Smooth muscle cell (in vitro differentiated cells): ENCODE data around the gene SHH. TPM values are rescaled to one million over a fixed set of nuclear protein-coding genes. Genes with fewer than 3 reads are reported as not detected.

Experiments used
- DNase-seq: peaks from one replicate; lab custom pipeline; 2025; ENCODE audit not compliant: unreplicated experiment; lab: John Stamatoyannopoulos, UW
- H2AFZ ChIP-seq: fragments of 200-600 bp; sonication (generic); 2 replicates; pipeline ENCODE4 v1.6.0; 2016; ENCODE audit warnings: antibody characterized with exemption, low read depth, mild to moderate bottlenecking
- H3F3A ChIP-seq: fragments of 200-600 bp; sonication (generic); 2 replicates; pipeline ENCODE4 v1.6.0; 2017; ENCODE audit warnings: antibody characterized with exemption, low read depth
- H3K27ac ChIP-seq: fragments of 200-600 bp; sonication (generic); 2 replicates; pipeline ENCODE4 v1.5.1; 2016; ENCODE audit warnings: low read depth, mild to moderate bottlenecking
- H3K27me3 ChIP-seq: fragments of 200-600 bp; sonication (generic); 2 replicates; pipeline ENCODE4 v1.6.1; 2016; ENCODE audit warnings: low read depth, mild to moderate bottlenecking
- H3K36me3 ChIP-seq: fragments of 200-600 bp; sonication (generic); 2 replicates; pipeline ENCODE4 v1.5.1; 2016; ENCODE audit warnings: low read depth
- H3K4me1 ChIP-seq: fragments of 200-600 bp; sonication (generic); 2 replicates; pipeline ENCODE4 v1.5.1; 2016; ENCODE audit warnings: low read depth
- H3K4me2 ChIP-seq: fragments of 200-600 bp; sonication (generic); 2 replicates; pipeline ENCODE4 v1.6.0; 2016; ENCODE audit warnings: mild to moderate bottlenecking
- H3K4me3 ChIP-seq: fragments of 200-600 bp; sonication (generic); 2 replicates; pipeline ENCODE4 v1.5.1; 2016; ENCODE audit warnings: mild to moderate bottlenecking
- H3K79me2 ChIP-seq: fragments of 200-600 bp; sonication (generic); 2 replicates; pipeline ENCODE4 v1.6.0; 2016; ENCODE audit warnings: low read depth, mild to moderate bottlenecking
- H3K9ac ChIP-seq: fragments of 200-600 bp; sonication (generic); 2 replicates; pipeline ENCODE4 v1.6.0; 2016; ENCODE audit warnings: low read depth
- H3K9me3 ChIP-seq: fragments of 200-600 bp; sonication (generic); replicated peaks from 2 replicates; pipeline ENCODE4 v1.5.1; 2016; ENCODE audit warnings: low read depth
- H4K20me1 ChIP-seq: fragments of 200-600 bp; sonication (generic); 2 replicates; pipeline ENCODE4 v1.6.0; 2016; ENCODE audit warnings: low read depth
- WGBS: methylation state at CpG from one replicate; pipeline ENCODE4 v1.1.7; 2016; ENCODE audit warnings: low lambda C conversion rate; 5-methylcytosine and 5-hydroxymethylcytosine counted together
- polyA plus RNA-seq: library from polyadenylated mRNA; unstranded; fragments of >200 nt; fragmentation: Nextera tagmentation; extraction: Ambion mirVana; gene quantifications from 2 replicates; pipeline ENCODE4 v1.2.1, GENCODE V29; 2016
- total RNA-seq: library from RNA; depleted of rRNA; stranded (reverse); fragments of >200 nt; gene quantifications from 2 replicates; pipeline ENCODE4 v1.2.3, GENCODE V29; 2014
- TF ChIP-seq, protein P1 (sequence below): fragments of 200-600 bp; sonication (generic); IDR thresholded peaks from 2 replicates; pipeline ENCODE4 v1.5.1; 2017; ENCODE audit warnings: borderline replicate concordance, mild to moderate bottlenecking, antibody characterized with exemption; ENCODE audit not compliant: insufficient read depth, poor library complexity, severe bottlenecking

The SHH gene
- total and polyA plus RNA-seq, 2 experiments from 2014 or later: not detected

- no peak overlapping the region for H3K9ac ChIP-seq
Observed at GRCh38 chr7:155766966-155767916, 45.0 kb downstream of the SHH start.

DNA sequence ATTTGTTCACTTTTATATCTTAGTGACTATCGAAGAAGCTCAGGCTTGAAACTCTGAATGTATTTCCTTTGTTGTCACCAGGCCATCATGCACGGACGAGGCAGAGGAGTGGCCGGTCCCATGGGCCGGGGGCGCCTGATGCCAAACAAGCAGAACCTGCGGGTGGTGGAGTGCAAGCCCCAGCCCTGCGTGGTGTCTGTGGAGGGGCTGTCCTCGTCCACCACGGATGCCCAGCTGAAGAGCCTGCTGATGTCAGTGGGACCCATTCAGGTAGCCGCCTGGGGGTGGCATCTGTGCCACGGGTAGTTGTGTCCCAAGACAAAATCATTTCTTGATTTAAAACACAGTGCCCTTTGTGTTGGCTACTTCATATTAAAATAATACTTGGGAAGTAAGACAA lies 45.9 kb downstream of the SHH start:
- H3K36me3 ChIP-seq: no peaks in the 10 kb centered on the region
- H2AFZ ChIP-seq: no peak overlapping the region
- H3K4me1 ChIP-seq: no peaks in the 10 kb centered on the region
- peaks cover 5% of the 10 kb centered on the region for H3F3A ChIP-seq
- H3K9me3 ChIP-seq: no peaks in the 10 kb centered on the region
- no peaks in the 10 kb centered on the region for H3K27me3 ChIP-seq
- no peak overlapping the region for H3K9ac ChIP-seq
- H4K20me1 ChIP-seq: peaks cover 85% of the 10 kb centered on the region
- peaks cover 9% of the 10 kb centered on the region for H3K79me2 ChIP-seq
- H3K4me2 ChIP-seq: no peak overlapping the region
- TF ChIP-seq, protein P1, sequence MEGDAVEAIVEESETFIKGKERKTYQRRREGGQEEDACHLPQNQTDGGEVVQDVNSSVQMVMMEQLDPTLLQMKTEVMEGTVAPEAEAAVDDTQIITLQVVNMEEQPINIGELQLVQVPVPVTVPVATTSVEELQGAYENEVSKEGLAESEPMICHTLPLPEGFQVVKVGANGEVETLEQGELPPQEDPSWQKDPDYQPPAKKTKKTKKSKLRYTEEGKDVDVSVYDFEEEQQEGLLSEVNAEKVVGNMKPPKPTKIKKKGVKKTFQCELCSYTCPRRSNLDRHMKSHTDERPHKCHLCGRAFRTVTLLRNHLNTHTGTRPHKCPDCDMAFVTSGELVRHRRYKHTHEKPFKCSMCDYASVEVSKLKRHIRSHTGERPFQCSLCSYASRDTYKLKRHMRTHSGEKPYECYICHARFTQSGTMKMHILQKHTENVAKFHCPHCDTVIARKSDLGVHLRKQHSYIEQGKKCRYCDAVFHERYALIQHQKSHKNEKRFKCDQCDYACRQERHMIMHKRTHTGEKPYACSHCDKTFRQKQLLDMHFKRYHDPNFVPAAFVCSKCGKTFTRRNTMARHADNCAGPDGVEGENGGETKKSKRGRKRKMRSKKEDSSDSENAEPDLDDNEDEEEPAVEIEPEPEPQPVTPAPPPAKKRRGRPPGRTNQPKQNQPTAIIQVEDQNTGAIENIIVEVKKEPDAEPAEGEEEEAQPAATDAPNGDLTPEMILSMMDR: no peak
- 95% methylated on average over 12 of the region's 12 CpGs for WGBS
- no peak overlapping the region for H3K27ac ChIP-seq
- no peak overlapping the region for H3K4me3 ChIP-seq
- no peak for DNase-seq

More at GRCh38 chr7:155766966-155767916, 45.0 kb downstream of the SHH start:
- Histone ChIP-seq H4K20me1 (peaks cover 80% of the 10 kb centered on the region), H3K9me3 (no peaks in the 10 kb centered on the region), H3K4me1 (no peaks in the 10 kb centered on the region), H3K27ac (no peak overlapping the region), H3K27me3 (no peaks in the 10 kb centered on the region), H3K79me2 (peaks cover 3% of the 10 kb centered on the region), H2AFZ (no peak overlapping the region), H3K36me3 (no peaks in the 10 kb centered on the region), H3F3A (peaks cover 5% of the 10 kb centered on the region), H3K4me3 (no peak overlapping the region), H3K4me2 (no peak overlapping the region)
- no peak for DNase-seq
- TF ChIP-seq, protein P1: no peak
- WGBS: 96% methylated on average over 12 of the region's 12 CpGs

DNA sequence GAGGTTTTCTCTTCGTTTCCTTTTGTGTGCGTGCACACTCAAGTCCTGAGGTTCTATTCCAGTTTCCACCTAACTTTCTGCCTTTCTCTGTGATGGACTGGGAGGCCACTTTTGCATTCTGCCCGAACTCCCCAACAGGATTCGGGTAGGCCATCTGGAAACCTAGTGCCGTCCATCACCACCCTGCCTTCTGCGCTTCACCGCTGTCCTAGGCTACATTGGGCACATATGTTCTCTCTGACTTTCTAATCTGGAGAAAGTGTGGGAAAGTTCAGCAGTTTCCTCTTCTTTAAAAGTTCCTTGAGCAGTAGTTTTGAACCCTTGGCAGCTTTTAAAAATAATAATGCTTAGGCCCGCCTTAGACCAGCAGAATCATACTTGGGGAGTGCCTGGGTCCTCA lies 46.8 kb downstream of the SHH start:
- no peak overlapping the region for H3K4me2 ChIP-seq
- no peak for DNase-seq
- H3K4me3 ChIP-seq: no peak overlapping the region
- peaks cover 16% of the 10 kb centered on the region for H3K79me2 ChIP-seq
- no peaks in the 10 kb centered on the region for H3K36me3 ChIP-seq
- no peak overlapping the region for H2AFZ ChIP-seq
- H3K27me3 ChIP-seq: no peaks in the 10 kb centered on the region
- H3K27ac ChIP-seq: no peak overlapping the region
- TF ChIP-seq, protein P1: no peak
- H3K4me1 ChIP-seq: no peaks in the 10 kb centered on the region
- no peaks in the 10 kb centered on the region for H3K9me3 ChIP-seq
- 98% methylated on average over 8 of the region's 8 CpGs for WGBS
- peaks cover 5% of the 10 kb centered on the region for H3F3A ChIP-seq
- H3K9ac ChIP-seq: no peak overlapping the region
- peaks cover 89% of the 10 kb centered on the region for H4K20me1 ChIP-seq
